Germinal center (tissue), 1 donor: ENCODE results near the gene CMIP.
A peak's percentile ranks its signal among the peaks of the same experiment; 100 is the strongest.
"Not testable (repeated sequence)": the region's sequence is repeated elsewhere in the genome, so short reads cannot be mapped to it uniquely, and the experiment has no call there.

Experiments used
- DNase-seq: peaks from one replicate; pipeline ENCODE4 v3.0.0; 2012; ENCODE audit warnings: mixed read lengths, low spot score

Gene CMIP

GRCh38 chr16:81719993-81720392, 275.4 kb downstream of the CMIP start:
- DNase-seq: no peak

GRCh38 chr16:81720973-81721906, 276.6 kb downstream of the CMIP start:
- DNase-seq: no peak

- DNase-seq: peak; percentile 72
Measured at GRCh38 chr16:81723098-81723723, 278.6 kb downstream of the CMIP start.

GRCh38 chr16:81728435-81728834, 283.8 kb downstream of the CMIP start:
- no peak for DNase-seq

DNA sequence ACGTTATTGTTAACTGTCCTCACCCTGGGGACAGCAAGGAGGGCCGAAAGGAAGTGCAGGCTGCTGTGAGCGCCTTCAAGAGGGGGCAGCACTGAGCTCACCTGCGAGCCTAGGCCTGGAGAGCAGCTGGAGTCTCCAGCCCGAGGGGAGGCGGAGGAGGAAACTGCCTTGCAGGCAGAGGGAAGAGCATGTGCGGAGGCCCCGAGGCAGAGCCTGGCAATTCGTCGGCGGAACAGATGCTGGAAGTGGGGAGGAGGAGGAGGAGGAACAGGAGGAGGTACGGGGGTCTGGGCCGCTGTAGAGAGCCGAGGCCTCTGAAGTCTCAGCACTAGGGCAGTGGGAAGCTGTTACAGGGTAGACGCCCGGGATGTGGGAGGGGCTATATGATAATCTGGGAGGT, 284.8 kb downstream of the CMIP start:
- DNase-seq: no peak

GRCh38 chr16:81730090-81731051, 285.8 kb downstream of the CMIP start:
- peak; percentile 82 for DNase-seq

- no peak for DNase-seq
Measured at GRCh38 chr16:81731649-81732048, 287.0 kb downstream of the CMIP start.

- DNase-seq: no peak
Measured at GRCh38 chr16:81732699-81733098, 288.1 kb downstream of the CMIP start.

DNA sequence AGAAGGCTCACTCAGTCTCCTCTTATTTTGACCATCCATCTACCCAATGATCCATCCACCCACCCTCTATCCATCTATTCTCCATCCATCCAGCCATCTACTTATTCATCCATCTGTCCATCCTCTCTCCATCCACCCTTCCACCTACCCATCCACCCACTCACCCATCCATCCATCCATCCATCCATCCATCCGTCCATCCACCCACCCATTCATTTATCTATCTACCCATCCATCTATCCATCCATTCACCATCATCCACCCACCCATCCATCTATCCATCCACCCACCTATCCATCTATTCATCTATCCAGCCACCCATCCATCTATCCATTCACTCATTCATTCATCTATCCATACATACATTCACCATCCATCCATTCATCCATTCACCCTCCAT, 288.7 kb downstream of the CMIP start:
- DNase-seq: no peak

- no peak for DNase-seq
Measured at GRCh38 chr16:81734632-81735434, 290.2 kb downstream of the CMIP start.

GRCh38 chr16:81737885-81738536, 293.4 kb downstream of the CMIP start:
- DNase-seq: peak; percentile 88

DNA sequence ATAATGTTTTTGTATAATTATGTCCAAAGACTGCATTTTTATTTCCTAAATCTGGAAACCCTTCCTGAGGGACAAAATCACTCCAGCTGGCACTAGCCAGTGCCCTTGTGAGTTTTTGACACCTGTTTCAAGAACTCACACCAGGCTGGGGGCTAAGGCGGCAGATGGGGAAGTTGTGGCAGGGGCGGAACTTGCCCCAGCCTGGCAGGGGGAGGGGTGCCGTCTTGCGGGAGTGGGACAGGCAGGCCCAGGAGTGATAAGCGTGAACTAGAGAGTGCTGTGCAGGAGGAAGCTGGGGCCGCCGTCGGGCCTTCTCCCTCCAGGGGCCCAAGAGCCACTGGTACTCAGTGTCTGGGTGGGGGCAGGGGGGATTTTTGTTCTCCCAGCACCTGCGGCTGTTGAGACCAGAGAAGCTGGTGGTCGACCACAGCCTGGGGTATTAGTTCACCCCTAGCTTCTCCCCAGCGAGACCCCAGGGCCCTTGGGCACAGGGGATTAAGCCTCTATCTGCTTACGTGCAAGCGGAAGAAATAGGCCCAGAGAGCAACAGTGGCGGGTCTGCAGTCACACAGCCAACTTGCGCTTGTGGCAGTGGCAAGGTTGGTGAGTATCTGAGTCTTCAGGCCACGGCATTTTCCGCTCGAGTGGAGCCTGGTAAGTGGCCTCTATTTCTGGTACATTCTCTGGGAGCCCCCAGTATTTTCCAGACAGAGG, 294.3 kb downstream of the CMIP start:
- DNase-seq: peak; percentile 86

- DNase-seq: no peak
Measured at GRCh38 chr16:81739503-81739902, 294.9 kb downstream of the CMIP start.

- peak; percentile 81 for DNase-seq
Measured at GRCh38 chr16:81740169-81740568, 295.6 kb downstream of the CMIP start.

GRCh38 chr16:81741430-81741770, 296.8 kb downstream of the CMIP start:
- not testable (repeated sequence) for DNase-seq

- DNase-seq: no peak
Measured at GRCh38 chr16:81744385-81744784, 299.8 kb downstream of the CMIP start.

- DNase-seq: no peak
Measured at GRCh38 chr16:81744911-81745310, 300.3 kb downstream of the CMIP start.

GRCh38 chr16:81745704-81746558, 301.3 kb downstream of the CMIP start:
- peak; percentile 78 for DNase-seq

DNA sequence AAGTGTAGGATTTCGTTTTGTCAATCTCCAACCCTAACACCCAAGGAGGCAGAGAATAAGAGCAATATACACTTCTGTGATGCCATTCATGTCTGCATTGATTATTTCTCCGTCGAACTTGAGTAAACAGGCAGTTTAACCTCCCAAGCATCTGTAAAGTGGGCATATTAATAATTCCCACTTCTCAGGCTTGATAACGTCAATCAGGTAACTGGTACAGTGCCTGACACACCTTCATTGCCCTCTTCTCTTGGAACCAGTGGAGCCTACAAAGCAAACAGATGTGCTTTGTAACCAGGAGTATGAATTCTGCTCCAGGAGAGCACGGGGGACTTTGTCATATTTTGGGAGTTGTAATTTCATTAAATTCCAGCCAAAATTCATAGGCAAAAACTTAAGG, 302.0 kb downstream of the CMIP start:
- no peak for DNase-seq
